Hematopoietic multipotent progenitor cell treated with erythropoietin and hydrocortisone succinate and interleukin-3 and kit ligand, for 15 days (in vitro differentiated cells): ENCODE data around the gene LMF1.

Source experiments
- DNase-seq: peaks from one replicate; pipeline ENCODE4 v3.0.0-alpha.2; 2015; ENCODE audit warnings: low spot score

Gene LMF1

DNA sequence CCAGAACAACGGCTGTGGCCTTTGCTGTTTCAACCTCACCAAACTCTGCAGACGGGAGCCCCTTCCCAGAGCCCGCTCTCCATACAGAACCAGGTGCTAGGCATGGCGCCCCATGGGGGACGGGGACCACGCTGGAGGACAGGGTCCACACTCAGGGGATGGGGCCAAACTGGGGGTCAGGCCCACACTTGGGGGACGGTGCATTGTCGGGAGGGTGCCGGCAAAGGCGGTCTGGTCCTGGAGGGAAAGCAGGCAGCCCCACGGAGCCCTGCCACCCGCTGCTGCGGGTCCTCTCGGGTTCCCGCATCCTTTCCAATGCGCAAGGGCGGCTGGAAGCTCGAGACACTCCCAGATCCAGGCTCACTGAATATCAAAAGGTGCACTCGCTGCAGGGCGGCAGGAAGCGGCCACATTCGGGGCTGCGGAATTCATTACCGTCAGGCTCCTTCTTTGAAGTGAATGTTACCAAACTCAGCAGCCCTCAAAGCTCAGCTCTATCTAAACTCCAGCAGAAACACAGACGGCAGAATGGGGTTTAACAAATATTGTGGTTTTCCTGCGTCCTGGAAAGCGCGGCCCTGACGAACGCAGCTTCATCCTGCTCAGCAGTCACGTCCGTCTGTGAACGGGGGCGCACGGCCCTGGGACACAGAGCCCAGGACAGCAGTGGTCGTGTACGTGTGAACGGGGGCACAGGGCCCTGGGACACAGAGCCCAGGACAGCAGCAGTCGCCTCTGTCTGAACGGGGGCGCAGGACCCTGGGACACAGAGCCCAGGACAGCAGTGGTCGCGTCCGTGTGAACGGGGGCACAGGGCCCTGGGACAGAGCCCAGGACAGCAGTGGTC is 41.3 kb downstream of the LMF1 start:
- DNase-seq: no peak

DNA sequence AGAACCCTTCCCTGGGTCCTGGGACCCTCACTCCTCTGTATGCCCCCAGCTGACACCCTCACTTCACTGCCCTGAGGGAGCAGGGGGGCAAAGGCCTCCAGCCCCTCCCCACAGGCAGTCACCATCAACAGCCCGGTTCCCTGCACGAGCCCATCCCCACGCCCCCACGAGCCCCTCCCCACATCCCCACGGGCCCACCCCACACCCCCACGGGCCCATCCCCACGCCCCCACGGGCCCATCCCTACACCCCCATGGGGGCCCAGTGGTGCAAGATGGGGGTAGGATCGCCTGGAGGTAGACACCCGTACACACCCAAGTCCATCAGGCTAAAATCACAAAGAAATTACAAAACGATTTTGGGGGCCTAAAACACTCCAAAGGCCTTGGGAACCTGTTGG is 42.3 kb downstream of the LMF1 start:
- no peak for DNase-seq

DNA sequence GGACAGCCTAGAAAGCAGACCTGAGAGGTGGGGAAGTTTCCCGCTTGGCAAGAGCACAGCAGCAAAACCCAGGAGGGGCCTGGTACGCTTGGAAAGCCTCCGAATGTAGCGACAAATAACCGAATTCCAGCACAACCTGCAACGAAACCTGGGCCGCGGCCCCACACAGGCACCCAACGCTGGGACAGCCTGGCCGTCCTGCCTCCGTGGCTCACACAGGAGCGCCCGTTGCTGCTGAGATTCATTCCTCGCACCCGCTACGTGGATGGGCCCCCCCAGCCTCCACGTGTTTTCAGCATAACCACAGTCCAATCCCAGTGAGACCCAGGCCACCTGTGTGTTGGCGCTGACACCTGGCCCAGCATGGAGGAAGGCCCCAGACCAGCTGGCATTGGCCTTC is 42.9 kb downstream of the LMF1 start:
- DNase-seq: no peak

DNA sequence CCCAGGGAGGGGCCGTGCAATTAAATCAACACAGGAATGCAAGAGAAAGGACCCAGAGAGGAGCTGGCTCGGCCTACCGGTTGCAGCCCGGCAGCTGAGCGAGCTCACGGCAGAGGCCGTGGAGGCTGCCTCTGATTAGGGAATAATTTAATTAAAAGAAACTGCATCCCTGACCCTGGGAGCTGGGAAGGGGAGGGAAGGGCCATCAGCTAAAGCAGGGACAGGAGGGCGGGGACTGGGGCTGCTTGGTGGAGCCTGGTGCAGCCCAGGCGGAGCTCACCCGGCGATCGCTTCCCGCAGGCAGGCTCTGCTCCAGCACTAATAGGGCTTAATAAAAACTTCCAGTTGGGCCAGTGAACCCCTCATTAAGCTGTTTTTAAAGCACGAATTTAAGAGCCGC is 43.4 kb downstream of the LMF1 start:
- no peak for DNase-seq

DNA sequence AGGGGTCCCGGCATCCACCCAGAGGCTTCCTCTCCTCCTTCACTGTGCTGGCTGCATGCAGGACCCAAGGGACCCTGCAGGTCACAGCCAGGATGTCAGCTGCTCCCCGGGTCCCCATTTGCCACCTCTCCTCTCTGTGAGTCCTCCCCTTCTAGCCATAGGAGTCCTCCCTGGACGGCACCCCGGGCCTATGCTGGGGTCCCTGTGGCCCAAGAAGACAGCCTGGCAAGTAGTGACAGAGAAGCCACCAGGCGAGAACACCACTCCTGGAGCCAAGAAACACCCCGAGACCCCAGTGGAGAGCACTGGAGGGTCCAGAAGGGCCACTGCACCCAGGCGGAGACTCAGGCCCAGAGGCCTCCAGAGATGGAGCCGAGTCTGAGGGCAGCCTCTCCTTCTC is 44.1 kb downstream of the LMF1 start:
- no peak for DNase-seq

DNA sequence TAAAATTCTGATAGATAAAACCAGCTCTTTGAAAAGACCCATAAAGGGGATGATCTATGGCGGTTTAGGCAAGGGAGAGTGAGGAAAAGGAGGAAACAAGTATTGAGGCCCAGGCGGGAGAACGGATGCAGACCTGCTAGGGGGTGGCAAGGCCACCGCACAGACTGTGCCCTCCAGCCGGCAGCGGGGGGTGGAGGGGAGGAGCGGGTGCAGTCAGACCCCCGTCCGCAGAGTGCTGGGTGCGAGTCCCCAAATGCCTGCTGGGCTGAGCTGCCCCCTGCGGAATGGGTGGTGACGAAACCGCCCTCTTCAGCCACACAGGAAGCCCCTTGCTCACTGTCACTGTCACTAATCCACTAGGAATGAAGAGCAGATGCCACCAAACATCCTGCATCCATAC is 46.0 kb downstream of the LMF1 start:
- DNase-seq: no peak

DNA sequence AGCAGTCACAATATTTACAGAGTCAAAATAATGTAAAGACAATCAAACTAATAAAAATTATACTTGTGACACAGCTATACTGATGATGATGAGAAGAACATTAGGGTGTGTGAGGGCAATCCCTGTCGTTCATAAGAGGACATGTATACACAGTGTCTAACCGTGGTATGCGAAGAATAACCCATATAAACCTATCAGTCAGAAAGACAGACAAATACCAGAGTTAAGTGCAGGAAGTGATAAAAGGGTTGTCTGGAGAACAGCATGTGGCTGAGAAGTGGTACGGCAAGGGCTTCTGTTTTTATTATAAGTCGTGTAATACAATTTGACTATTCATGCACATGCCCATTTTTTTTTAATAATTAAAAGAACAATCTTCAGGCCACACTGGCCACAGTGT is 46.7 kb downstream of the LMF1 start:
- no peak for DNase-seq

DNA sequence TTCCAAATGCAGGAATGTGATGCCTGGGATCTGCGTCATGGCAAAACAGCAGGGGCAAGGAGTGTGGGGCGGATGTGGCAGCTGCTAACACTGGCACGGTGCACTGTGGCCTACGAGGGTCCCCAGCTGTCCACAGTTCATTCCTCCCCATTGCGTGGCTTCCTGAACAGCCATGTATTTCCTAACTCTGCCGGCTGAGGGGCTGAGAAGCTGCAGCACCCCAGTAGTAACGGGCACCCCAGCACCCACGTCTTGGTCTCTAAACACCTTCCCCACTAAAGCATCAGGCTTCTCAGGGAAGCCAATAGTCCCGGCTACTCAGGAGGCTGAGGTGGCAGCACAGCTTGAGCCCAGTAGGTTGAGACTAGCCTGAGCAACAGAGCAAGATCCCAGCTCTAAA is 47.6 kb downstream of the LMF1 start:
- DNase-seq: no peak

DNA sequence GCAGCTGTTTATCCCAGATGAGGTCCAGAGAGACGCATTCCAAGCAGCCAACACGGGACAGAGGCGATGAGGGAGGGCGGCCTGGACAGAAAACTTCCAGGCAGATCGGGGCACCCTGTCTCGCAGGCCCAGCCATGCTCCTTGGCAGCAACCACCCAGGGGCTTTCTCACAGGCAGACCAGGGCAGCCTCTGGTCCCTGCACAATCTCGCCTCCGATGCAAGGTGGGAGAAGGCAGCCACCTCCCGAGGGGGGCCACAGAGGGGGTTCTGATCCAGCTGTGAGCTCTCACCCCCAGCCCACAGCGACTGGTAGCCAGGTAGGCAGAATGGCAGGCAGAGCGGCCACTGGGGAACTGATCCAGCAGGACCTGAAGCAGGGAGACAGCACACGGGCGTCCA is 48.7 kb downstream of the LMF1 start:
- DNase-seq: no peak

DNA sequence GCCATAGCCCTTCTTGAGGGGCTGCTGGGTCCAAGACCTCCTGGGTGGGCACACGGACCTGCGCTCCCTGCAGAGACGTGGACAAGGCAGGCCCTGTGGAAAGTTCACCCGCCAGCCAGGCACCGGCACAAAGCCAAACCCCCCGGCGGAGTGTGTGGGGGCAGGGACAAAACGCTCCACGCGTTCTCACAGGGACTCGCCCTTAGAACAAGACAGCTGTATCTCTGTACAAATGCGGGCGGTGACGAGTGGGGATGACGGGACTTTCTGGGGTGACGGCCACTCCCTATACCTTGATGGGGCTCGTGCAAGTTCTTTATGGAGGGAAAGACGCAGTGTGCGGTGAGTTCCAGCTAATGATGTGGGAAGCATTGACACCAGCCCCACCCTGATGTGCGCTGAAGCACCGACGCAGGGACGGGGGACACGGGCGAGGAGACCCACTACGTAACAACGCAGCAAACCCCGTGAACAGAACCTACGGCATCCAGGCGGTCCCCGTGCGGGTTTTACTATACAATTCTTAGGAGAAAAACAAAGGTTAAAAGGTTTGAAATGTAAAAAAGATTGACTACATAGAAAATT is 49.4 kb downstream of the LMF1 start:
- no peak for DNase-seq

DNA sequence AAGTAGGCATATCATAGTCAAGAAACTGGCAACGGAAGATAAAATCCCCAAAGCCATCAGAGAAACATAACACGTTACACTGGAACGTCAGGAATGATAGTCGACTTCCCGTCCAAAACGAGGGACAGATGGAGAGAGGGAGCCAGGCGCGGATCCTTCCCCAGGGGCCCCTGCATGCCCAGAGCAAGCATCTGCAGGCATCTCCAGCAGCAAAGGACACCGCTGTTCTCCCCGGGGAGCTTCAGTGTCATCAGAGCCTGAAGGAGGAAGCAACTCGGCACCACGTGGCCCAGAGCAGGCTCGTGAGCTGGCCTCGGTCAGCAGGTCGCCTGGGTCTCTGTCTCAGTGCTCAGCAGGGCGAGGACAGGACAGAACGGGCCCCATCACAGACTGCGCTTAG is 50.1 kb downstream of the LMF1 start:
- no peak for DNase-seq

DNA sequence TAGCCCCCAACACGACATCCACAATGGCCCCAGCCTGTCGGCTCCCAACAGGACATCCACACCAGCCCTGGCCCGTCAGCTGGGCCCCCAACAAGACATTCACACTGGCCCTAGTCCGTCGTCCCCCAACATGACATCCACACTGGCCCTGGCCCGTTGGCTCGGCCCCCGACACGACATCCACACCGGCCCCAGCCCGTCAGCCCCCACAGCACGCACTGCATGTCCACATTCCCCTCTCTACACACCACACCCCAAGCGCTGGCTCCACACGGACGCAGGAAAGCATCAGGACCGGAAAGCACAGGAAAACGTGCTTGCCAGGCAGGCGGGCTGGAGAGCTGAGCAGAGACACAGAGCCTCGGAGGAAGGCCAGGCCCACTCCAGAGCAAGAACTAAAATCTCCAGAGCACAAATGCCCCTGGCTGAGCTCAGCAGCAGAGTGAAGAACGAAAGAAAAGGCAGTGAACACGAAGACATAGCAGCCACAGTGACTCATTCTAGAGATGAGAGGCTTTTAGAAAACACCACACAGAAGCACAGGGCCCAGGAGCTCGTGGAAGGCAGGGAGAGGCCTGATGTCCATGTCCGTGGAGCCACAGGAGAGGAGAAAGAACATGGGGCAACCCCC is 50.6 kb downstream of the LMF1 start:
- no peak for DNase-seq

DNA sequence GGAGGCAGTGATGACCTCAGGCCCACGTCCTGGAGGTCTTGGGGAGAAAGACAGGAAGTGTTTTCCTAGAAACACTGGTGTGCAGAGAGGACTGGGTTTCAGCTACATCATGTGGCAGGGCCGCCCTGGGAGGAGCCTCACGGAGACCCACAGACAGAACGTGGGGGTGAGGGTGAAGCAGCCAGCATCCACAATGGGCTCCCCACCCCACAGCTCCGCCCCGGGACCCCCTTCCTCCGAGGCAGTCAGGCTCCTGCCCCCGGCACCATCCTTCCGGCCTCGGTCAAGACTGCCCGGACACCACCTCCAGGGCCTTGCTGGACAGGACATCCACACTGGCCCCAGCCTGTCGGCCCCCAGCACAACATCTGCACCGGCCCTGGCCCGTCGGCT is 51.1 kb downstream of the LMF1 start:
- DNase-seq: no peak

DNA sequence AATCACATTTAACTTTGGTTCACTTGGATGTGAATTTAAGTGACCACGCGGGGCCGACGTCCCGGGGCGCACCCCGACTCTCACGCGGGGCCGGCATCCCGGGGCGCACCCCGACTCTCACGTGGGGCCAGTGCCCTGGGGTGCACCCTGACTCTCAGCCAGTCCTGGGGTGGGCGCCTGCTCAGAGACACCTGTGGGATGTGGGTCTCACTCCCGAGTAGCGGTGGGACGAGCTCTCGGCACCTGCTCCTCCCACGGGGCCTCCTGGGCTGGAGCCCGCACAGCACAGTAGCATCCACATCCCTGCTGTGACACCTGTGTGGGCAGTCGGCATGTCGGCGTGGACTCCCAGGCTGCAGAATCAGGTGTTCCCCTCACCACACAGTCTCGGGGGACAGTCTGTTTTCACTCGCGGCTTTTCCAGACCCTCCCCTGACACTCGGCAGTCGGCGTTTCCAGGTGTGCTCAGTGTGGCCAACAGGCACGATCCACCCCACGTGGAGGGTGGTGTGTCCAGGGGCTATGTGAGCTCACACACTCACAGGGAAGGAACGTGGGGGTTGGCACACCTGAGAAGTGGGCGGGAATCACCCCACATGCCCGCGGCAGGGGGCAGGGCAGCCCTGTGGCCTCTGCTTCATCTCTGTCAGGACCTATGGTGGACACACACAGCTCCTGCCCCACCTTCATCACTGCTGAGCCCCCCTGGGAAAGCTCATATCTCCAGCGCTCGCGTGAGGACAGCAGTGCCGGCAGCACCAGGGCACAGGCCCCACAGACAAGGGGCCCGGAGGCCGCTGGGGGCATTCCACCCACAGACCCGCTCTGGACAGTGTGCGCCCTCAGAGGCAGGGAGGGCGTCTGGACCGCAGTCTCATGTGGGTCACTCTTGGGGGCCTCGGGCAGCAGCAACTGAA is 51.8 kb downstream of the LMF1 start:
- DNase-seq: no peak

DNA sequence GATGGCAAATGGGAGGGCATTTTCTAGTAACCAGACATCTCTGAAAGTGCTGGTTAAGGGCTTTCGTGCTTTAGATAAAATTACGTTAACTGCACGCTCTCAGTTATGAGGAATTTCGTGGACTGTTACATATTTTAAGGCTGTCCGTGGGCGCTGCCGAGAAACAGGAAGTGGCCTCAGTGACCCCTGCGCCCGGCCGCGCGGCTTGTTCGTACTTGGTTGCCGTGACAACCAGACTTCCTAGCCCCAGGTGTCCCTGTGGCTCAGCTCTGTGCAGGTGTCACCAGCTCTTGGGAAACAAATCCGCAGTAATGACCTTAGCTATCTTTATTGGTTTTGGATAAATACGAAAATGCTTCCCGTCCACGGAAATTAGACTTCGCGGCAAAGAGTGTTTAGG is 52.7 kb downstream of the LMF1 start:
- no peak for DNase-seq

DNA sequence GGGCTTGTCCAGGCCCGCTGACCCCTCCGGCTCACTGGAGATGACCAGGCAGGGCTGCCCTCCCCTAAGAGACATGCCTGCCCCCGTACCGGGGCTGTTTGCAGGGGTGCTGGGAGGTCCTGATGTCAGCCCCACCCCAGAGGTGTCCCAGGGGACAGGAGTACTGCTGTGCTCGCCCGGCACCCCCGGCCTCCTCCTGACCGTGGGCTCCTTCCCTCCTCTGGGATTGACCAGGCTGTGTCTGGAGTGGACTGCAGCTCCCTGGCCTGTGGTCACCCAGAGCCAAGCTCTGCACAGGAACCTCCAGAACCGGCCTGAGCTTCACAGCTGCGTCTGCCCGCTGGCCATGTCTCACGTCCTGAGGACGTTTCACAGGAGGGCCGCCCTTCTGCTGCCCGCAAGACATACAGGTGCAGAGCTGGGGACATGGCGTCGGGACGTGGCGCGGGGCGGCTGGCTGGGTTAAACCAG is 53.2 kb downstream of the LMF1 start:
- DNase-seq: no peak

DNA sequence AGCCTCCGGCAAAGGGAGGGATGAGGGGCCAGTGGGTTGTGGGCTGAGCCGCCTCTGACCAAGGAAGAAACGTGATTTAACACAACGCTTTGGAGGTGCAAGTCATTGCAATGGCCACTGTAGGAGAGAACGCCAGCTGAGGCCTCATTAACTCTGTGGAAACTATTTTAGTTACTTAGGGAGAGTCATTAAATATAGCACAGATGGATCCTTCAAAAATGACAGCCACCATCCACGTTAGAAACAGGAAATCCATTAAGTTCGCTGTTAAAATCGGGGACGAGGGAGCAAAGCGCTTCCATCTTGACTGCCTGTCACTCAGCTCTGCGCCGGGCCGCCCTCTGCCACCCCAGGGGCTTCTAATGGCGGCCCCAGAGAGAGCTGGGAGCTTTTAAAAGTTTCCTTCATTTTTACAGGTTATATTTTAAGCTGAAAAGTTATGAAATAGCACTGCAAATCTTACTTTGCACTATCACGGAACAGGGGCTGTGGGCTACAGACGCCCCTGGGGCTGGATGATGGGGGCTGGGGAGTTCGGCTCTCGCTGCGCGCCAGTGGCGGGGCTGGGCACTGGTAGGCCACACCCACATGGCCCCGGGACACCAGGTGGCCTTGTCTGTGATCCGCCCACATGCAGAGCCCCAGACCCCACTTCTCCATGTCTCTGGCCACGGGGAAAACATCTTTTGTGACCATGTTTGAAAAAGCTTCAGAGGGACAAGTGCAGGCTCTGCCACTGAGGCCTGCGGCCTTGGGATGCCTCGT is 54.6 kb downstream of the LMF1 start:
- no peak for DNase-seq

DNA sequence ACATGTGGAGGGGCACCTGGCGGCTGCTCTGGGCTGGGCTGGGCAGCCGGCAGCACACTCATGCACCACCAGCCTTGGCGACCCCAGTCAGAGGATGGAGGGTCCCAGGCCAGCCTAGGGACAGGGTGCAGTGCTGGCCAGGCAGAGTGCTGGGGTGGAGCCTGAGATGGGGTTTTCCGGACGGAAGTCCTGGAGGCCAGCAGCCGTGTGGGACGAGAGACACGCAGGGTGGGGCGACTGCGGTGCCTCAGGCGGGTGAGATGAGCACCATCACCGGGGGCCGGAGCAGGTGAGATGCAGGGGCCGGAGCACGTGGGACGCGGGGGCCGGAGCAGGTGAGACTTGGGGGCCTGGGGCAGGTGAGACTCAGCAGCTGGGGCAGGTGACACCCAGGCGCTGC is 55.2 kb downstream of the LMF1 start:
- DNase-seq: no peak

DNA sequence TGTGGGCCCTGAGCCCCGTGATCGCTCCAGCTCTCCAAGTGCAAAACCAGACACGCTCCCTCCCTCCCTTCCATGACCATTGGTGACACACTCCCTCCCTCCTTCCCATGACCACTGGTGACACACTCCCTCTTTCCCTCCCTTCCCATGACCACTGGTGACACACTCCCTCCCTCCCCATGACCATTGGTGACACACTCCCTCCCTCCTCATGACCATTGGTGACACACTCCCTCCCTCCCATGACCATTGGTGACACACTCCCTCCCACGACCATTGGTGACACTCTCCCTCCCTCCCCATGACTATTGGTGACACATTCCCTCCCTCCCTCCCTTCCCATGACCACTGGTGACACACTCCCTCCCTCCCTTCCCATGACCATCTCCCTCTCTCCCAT is 56.3 kb downstream of the LMF1 start:
- no peak for DNase-seq

DNA sequence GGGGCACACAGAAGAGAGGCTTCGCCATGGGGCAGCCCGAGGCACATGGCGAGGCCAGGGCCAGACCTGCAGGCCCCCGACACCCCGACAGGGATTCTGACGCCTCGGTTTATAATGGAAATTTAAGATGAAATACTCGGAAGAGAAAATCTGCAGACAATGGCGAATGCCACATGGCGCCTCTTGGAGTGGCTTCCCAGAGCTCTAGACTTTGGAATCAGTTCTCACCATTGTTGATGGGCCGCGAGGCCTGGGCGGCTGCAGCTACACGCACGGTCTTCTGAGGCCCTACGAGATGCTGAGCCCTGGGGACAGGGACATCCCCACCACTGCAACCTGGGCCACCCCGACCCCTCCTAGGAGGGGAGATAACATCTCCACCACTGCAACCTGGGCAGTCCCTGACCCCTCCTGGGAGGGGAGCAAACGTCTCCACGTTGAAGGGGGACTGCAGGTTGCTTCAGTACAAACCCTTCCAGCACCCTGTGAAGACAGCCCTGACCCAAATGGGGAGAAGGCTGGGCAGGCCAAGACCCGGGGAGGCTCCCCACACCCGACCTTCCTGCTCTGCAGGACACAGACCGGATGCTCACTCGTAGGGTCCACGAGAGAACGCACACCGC is 56.9 kb downstream of the LMF1 start:
- no peak for DNase-seq
